Measurements from ENCODE around the gene LDAH.
A peak's percentile ranks its signal among the peaks of the same experiment; 100 is the strongest.

DNA sequence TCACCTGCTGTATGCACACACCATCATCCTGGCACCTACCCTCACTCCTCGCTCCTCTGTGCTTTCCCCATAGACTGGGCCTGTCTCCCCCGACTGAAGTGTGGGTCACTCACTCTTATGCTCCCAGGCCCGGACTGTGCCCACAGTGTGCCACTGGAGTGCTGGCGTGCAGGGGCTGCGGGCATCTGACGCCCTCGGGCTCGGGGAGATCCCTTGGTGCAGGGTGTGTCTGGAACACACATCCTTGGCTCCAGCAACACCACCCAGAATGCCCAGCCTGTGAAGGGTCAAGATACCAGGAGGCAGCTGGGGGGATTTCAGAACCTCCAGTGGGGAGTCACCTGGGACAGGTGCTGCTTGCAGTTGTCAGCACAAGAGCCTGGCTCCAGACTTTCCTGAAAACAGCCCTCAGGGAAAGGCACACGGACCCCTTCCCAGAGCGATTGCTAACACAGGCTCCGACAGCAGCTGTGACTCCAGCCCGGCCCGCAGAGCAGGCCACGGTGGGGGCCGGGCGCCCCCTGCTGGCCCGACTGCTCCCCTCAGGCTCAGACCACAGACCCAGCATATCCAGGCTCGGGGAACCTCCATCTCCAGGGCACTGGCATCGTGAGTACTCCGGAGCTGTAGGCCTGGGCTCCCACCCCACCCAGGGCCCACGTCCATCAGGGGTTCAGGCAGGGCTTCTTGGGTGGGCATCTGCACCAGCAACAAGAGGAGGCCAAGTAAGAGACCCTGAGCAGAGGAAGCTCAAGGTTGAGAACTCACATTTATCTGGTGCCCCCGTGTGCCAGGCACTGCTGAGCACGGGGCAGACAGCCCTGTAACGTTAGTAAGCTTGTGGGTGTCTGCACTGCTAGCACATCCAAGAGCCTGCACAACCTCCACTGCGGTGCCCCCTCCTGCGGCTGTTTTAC lies 180.6 kb downstream of the LDAH start:
- TF ChIP-seq POLR2A (IDR thresholded peaks at IDR 0.05): no peak
- TF ChIP-seq, protein P1, sequence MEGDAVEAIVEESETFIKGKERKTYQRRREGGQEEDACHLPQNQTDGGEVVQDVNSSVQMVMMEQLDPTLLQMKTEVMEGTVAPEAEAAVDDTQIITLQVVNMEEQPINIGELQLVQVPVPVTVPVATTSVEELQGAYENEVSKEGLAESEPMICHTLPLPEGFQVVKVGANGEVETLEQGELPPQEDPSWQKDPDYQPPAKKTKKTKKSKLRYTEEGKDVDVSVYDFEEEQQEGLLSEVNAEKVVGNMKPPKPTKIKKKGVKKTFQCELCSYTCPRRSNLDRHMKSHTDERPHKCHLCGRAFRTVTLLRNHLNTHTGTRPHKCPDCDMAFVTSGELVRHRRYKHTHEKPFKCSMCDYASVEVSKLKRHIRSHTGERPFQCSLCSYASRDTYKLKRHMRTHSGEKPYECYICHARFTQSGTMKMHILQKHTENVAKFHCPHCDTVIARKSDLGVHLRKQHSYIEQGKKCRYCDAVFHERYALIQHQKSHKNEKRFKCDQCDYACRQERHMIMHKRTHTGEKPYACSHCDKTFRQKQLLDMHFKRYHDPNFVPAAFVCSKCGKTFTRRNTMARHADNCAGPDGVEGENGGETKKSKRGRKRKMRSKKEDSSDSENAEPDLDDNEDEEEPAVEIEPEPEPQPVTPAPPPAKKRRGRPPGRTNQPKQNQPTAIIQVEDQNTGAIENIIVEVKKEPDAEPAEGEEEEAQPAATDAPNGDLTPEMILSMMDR (IDR thresholded peaks at IDR 0.05): peak; percentile 79 to 95 (median 92)
